ENCODE measurements around the gene ADORA2A. TPM values are rescaled to one million over a fixed set of nuclear protein-coding genes. Genes with fewer than 3 reads are reported as not detected.

Gene ADORA2A
- total RNA-seq, 1 experiment from 2014 or later: 3.4 TPM

DNA sequence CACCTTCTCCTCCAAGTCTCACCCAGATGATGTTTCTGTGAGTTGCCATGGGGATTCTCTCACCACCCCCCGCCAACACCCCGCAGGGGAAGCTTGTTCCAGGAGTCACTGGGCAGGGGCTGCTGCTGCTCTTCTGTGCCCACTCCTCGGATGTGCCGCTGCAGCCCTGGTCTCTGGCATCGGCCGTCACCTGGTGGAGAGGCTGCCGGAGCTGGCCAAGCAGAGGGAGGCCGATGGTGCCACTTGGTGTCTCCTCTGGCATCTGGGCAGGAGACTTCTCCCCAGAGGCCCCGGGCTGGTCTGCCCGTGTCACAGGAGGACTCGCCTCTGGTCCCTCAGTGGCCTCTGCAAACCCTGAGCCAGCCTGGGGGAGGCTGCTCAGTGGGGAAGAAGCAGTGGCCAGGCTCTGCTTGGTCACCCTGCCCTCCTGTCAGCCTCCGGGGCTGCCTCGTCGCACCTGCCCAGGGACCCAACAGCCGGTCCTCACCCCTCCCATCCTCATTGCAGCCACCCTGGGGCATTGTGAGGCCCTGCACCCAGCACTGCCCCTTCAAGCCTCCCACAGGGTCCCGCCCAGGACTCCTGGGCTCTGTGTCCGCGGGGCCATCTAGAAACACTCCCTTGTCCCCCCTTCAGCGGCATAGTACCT lies 424 bp upstream of the ADORA2A start:
- Histone ChIP-seq H3K36me3 (no peaks in the 10 kb centered on the region), H3K9me3 (replicated peaks) (0 out of 2 replicates have a peak, but pooled peaks cover 2% of the 10 kb centered on the region), H3K4me3 (no peak overlapping the region), H3K27ac (no peak overlapping the region), H3K4me1 (replicated peaks) (peaks cover 10% of the 10 kb centered on the region), H3K27me3 (replicated peaks) (0 out of 2 replicates have a peak, but pooled peaks cover 3% of the 10 kb centered on the region)
- no peak for DNase-seq (ENCODE audit: low read depth in 1 of 2, low spot score in 2 of 2)

DNA sequence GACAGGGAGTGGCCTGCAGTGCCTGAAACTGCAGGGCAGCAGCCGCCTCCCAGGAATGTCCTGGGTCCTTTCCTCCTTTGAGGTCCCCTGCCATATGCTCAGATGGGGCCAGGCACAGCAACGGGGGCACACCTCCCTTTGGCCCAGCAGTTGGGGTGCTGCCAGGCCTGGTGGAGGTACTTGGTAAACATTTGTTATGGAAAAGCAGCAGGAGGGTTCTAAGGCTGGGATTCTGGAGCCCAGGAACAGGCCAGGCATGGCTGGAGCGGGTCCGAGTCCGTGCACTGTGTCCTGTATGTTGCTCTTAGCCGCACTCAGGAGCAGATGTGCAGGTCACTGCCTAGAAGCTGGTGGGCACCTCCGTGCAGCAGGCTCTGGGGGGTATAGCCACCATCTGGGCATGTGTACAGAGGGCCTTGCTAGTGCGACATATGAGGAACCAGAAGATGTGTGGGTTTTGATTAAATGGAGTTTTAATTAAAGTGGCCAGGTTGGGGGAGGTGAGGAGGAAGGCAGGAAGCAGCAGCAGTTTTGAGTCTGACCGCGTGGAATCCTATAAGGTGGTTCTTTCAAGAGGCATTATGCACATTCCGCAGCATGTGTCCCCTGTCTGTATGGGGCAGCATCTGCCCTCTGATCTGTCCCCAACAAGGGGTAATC lies 1.5 kb downstream of the ADORA2A start:
- Histone ChIP-seq H3K9me3 (replicated peaks) (0 out of 2 replicates have a peak, but pooled peaks cover 2% of the 10 kb centered on the region), H3K4me1 (replicated peaks) (peaks cover 10% of the 10 kb centered on the region), H3K27me3 (replicated peaks) (0 out of 2 replicates have a peak, but pooled peaks cover 3% of the 10 kb centered on the region), H3K4me3 (no peak overlapping the region), H3K27ac (no peak overlapping the region), H3K36me3 (no peaks in the 10 kb centered on the region)
- no peak for DNase-seq (ENCODE audit: low read depth in 1 of 2, low spot score in 2 of 2)

DNA sequence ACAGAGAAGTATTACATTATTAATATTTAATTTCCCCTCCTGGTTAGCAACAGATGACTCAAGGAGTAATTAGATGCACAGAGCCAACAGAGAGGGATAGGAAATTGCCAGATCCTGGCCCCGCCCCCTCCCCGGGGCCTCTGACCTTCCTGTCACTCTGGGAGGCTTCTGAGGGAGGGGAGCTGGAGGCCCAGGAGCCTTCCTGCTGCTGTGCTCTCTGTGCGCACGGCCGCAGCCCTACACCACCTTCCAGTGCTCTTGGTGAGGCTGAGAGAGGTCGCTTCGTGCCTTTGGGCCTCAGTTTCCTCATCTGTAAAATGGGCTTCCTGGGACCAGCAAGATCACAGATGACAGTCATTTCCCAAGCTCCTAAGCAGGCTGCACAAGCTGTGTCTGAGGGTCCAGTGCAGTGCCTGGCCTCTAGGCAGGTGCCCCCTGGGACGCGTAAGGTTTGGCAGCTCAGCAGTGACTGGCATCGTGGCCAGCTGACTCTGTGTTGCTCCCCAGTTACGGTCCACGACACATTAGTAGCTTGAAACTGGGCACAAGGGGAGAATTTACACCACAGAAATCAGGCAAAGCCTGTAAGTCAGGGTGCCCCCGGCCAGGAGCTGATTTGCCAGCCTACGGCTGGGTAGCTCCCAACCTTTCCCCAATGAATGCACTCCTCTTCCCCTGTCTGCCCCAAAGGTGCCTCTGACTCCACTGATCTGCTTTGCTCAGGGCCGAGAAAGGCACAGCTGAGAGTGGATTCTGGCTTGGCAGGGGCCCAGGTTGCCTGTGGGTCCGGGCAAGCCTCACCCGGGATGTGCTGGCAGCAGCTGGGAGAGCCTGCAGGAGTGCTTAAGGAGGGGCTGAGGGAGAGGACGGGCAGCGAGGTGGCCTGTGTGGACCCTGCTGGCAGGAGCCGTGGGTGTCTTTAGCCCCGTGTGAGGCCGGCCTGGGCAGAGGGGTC lies 2.3 kb downstream of the ADORA2A start:
- Histone ChIP-seq H3K27ac (no peak overlapping the region), H3K9me3 (replicated peaks) (no peaks in the 10 kb centered on the region), H3K4me1 (replicated peaks) (peaks cover 12% of the 10 kb centered on the region), H3K27me3 (replicated peaks) (no peaks in the 10 kb centered on the region), H3K36me3 (no peaks in the 10 kb centered on the region), H3K4me3 (no peak overlapping the region)
- no peak for DNase-seq (ENCODE audit: low read depth in 1 of 2, low spot score in 2 of 2)

DNA sequence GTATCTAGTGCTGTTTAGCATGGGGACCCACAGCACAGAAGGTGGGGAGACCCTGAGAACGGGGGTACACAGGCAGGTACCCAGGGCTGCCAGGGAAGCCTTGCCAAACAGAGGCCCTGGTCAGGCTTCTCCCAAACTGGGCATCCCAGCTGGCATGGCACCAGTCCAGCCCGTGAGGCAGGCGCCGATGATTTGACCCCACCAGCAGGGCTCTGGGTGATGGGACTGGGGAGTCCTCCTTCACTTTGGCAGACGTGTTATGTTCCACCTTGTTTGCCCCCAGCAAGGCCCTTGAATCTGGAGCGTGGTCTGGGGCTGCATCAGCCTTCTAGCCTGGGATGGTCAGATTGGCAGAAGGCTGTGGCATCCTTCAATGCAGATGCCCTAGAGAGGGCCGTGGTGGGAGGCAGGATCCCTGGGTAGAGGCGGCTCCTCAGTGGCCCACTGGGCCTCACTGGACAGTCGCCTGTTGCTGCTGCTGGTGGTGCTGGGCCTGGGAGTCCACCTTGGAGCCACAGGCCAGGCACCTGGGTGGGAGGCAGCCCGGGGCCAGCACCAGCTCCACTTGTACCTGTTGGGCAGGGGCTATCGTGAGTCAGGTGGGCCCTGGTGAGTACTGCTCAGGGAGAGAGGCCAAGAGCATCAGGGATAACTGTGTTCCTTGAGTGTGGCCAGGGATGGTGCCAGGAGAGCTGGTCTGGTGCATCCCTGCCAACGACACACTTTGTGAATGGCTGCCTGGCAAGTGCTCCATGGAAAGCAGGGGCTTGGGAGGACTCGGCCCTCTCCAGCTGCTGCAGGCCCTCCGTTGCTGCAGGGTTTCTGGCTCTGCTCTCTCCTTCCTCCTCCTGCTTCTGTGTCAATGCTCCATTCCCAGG lies 3.3 kb downstream of the ADORA2A start:
- H3K27ac ChIP-seq: no peak overlapping the region

DNA sequence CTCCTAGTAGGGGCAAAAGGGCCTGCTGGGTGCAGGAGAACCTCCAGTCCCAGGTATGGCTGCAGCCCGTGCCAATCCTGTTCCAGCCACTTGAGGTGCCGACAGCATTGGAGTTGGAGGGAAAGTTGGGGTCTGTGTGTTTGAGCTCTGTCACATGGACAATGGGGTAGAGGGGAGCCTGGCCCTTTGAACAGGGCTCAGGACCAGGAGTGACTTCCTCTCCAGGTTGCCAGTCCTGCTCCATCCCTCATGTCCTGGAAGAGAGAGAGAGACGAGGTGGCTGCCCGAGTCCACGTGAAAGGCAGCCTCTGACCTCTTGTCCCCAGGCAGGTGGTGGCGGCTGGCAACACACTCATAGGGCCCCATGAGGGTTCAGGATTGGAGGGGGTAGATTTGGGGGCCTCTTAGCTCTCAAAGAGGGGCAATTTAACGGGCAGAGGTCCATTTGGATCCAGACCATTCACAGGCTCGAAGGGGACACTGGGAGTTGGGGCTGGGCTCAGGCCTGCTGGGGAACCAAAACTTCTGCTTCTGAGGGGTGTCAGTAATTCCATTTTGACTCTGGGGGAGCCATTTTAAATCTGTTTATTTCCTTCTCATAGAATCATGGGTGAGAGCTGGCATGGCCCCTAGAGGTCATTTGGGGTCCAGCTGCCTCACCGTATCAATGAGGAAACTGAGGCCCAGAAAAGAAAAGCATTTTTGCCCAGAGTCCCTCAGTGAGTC lies 4.1 kb downstream of the ADORA2A start:
- Histone ChIP-seq H3K27me3 (replicated peaks) (no peaks in the 10 kb centered on the region), H3K27ac (no peak overlapping the region), H3K36me3 (no peaks in the 10 kb centered on the region), H3K4me3 (no peak overlapping the region), H3K9me3 (replicated peaks) (no peaks in the 10 kb centered on the region), H3K4me1 (replicated peaks) (peaks cover 24% of the 10 kb centered on the region)
- no peak for DNase-seq (ENCODE audit: low read depth in 1 of 2, low spot score in 2 of 2)

More for the DNA sequence above, 3.3 kb downstream of the ADORA2A start:
- Histone ChIP-seq H3K4me1 (replicated peaks) (peaks cover 22% of the 10 kb centered on the region), H3K4me3 (no peak overlapping the region), H3K9me3 (replicated peaks) (no peaks in the 10 kb centered on the region), H3K27me3 (replicated peaks) (no peaks in the 10 kb centered on the region), H3K36me3 (no peaks in the 10 kb centered on the region)
- DNase-seq (ENCODE audit: low read depth in 1 of 2, low spot score in 2 of 2): no peak

DNA sequence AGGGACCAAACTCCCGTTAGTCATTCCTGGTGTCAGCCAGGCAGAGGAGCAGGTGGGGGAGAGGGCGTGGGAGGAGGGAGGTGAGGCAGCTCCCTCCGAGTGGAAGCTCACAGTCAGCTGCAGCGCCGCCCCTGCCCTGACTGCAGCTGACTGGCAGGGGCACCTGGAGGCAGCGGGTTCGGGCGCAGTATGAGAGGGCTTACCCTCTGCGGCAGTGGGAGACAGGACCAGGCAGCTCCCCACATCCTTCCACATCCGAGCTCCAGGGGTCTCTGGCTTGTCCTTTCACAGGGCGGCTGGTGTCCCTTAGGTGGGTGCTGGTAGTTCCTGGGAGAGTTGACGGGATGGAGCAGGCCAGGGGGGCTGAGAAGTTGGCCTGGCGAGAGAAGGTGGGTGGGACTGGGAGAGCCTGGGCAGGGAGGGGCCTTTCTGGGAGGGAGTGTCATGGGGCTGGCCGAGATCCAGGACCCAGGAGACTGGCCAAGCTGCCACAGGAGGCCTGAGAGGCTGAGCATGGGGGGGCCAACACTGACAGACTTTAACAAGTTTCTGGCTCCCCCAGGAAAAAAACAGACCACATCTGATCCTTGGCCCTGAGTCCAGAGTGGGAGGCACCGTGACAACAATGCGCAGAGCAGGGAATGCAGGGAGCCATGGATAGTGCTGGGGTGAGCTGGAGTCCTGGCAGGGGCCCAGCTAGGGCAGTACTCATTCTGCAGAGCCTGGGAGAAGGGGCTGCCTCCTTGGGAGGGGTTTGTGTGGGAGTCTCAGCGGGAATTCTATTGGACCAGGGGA lies 4.9 kb downstream of the ADORA2A start:
- Histone ChIP-seq H3K4me1 (replicated peaks) (peaks cover 24% of the 10 kb centered on the region), H3K4me3 (no peak overlapping the region), H3K36me3 (no peaks in the 10 kb centered on the region), H3K9me3 (replicated peaks) (no peaks in the 10 kb centered on the region), H3K27me3 (replicated peaks) (no peaks in the 10 kb centered on the region), H3K27ac (no peak overlapping the region)
- no peak for DNase-seq (ENCODE audit: low read depth in 1 of 2, low spot score in 2 of 2)

DNA sequence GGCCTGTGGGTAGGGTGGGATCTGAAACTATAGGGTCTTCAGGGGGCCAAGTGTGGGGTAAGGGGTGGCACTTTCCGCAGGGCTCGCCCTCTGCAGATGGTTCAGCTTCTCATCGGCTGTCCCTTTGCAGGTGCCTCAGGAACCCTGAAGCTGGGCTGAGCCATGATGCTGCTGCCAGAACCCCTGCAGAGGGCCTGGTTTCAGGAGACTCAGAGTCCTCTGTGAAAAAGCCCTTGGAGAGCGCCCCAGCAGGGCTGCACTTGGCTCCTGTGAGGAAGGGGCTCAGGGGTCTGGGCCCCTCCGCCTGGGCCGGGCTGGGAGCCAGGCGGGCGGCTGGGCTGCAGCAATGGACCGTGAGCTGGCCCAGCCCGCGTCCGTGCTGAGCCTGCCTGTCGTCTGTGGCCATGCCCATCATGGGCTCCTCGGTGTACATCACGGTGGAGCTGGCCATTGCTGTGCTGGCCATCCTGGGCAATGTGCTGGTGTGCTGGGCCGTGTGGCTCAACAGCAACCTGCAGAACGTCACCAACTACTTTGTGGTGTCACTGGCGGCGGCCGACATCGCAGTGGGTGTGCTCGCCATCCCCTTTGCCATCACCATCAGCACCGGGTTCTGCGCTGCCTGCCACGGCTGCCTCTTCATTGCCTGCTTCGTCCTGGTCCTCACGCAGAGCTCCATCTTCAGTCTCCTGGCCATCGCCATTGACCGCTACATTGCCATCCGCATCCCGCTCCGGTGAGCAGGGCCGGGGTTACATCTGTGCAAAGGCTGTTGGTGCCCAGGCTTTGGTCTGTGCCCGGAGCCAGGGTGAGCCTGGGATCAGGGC lies 5.8 kb downstream of the ADORA2A start:
- Histone ChIP-seq H3K27ac (no peak overlapping the region), H3K27me3 (replicated peaks) (no peaks in the 10 kb centered on the region), H3K4me3 (no peak overlapping the region), H3K4me1 (replicated peaks) (peaks cover 24% of the 10 kb centered on the region), H3K36me3 (no peaks in the 10 kb centered on the region), H3K9me3 (replicated peaks) (no peaks in the 10 kb centered on the region)
- no peak for DNase-seq (ENCODE audit: low read depth in 1 of 2, low spot score in 2 of 2)

DNA sequence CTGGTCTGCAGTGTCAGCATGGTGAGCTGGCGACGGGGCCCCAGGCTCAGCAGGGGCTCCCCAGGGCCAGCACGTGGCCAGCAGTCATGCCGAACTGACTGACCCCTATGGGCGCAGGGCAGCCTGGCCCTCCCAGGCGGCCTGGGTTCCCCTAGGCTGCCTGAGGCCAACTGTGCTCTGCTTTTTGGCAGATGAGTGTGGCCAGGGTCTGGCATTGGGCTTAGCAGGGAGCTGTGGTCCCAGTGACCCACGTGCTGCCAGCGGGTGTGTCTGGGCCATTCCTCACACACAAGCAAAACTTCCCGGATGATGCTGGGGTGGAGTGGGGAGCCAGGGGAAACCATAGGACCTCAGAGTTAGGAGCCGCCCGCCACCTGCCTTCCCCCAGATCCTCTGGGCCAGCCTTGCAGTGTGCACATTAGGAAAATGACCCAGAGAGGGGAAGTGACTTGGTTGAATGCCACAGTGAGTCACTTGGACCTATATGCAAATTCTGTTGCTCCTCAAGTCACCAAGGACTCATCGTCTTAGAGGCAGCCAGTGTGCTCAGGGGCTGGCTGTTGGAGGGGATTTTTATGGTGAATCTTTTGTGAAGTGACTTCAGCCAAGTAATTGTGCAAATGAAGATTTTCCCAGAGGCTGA lies 6.5 kb downstream of the ADORA2A start:
- H3K36me3 ChIP-seq: no peaks in the 10 kb centered on the region
- no peak overlapping the region for H3K4me3 ChIP-seq
- H3K27me3 ChIP-seq (replicated peaks): no peaks in the 10 kb centered on the region
- H3K4me1 ChIP-seq (replicated peaks): peaks cover 24% of the 10 kb centered on the region
- peak overlapping the region; percentile 9; the same call in 1 of the 2 replicates for H3K27ac ChIP-seq
- DNase-seq (ENCODE audit: low read depth in 1 of 2, low spot score in 2 of 2): no peak
- no peaks in the 10 kb centered on the region for H3K9me3 ChIP-seq (replicated peaks)

DNA sequence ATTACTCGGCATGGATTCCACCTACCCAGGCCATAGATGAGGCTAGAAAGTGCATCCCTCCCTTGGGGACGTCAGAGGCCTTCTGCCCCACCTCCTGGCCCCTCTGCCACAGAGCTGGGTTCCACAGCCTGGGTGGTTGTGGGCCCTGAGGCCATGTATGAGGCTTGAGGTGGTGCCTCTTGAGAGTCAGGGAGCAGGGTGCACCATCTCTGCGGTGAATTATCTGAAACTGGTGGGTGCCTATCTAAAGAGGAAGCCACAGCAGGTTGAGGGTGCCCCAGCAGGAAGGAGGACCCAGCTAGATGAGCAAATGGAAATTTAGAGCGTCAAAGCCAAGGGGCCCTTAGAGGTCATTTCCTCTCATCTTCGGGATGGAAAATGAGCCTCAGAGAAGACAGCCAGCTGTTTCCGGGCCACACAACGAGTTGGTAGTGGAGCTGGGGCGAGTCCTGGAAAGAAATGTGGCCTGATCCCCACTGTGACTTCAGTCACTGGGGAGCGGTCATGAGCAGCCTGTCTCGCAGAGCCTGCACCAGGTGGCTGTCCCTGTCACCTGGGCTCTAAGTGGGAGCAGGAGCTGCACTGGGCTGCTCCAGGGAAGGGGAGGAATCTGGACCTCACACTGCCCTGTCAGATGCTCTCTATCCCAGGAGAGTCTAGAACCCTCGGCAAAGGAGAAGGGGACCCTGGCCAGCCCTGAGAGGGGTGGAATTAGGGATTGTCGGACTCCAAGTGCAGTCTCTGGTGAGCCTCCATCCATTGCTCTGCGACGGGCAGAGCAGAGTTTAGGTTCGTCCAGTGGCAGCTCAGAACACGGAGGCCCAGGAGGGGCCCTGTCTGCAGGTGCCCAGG lies 7.3 kb downstream of the ADORA2A start:
- peaks cover 24% of the 10 kb centered on the region for H3K4me1 ChIP-seq (replicated peaks)
- H3K36me3 ChIP-seq: no peaks in the 10 kb centered on the region
- peak overlapping the region; percentile 9; the same call in 1 of the 2 replicates for H3K27ac ChIP-seq
- DNase-seq (ENCODE audit: low read depth in 1 of 2, low spot score in 2 of 2): peak in 1 of 2 experiments; percentile 36
- no peaks in the 10 kb centered on the region for H3K27me3 ChIP-seq (replicated peaks)
- no peak overlapping the region for H3K4me3 ChIP-seq
- H3K9me3 ChIP-seq (replicated peaks): no peaks in the 10 kb centered on the region

DNA sequence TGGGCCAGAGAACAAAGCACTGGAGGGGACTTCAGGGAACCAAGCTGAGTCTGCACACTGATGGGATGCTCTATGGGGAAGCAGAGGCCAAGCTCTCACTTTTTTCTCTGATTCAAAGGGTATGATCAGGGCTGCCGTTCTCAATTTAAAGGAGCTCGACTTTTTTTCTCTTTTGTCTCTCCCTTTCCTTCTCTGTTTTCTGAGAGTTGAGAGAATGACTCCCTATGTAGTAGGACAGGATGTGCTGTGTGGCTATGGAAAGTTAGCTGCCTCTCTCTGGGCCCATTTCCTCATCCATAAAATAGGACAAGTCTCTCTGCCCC lies 7.9 kb downstream of the ADORA2A start:
- no peak for DNase-seq (ENCODE audit: low read depth in 1 of 2, low spot score in 2 of 2)
- H3K27me3 ChIP-seq (replicated peaks): no peaks in the 10 kb centered on the region
- H3K4me1 ChIP-seq (replicated peaks): peaks cover 24% of the 10 kb centered on the region
- no peaks in the 10 kb centered on the region for H3K9me3 ChIP-seq (replicated peaks)
- no peak overlapping the region for H3K27ac ChIP-seq
- H3K4me3 ChIP-seq: no peak overlapping the region
- H3K36me3 ChIP-seq: no peaks in the 10 kb centered on the region

Data from SJSA1 (cell line).